Measurements from ENCODE around the gene SH3RF1.
A peak's percentile ranks its signal among the peaks of the same experiment; 100 is the strongest.

SH3RF1 gene

GRCh38 chr4:169274033-169274432 lies 3.3 kb upstream of the SH3RF1 start:
- no peak for TF ChIP-seq CTCF (IDR thresholded peaks at IDR 0.05; ENCODE audit: low read depth, low read length)
- DNase-seq (ENCODE audit: extremely low read depth, low read depth): no peak

GRCh38 chr4:169272265-169272886 lies 1.6 kb upstream of the SH3RF1 start:
- peak; percentile 57 for DNase-seq (ENCODE audit: extremely low read depth, low read depth)
- no peak for TF ChIP-seq CTCF (IDR thresholded peaks at IDR 0.05; ENCODE audit: low read depth, low read length)

GRCh38 chr4:169271692-169272007 lies 894 bp upstream of the SH3RF1 start:
- no peak for TF ChIP-seq CTCF (IDR thresholded peaks at IDR 0.05; ENCODE audit: low read depth, low read length)
- DNase-seq (ENCODE audit: extremely low read depth, low read depth): no peak

GRCh38 chr4:169269916-169270809 lies 593 bp downstream of the SH3RF1 start:
- no peak for TF ChIP-seq CTCF (IDR thresholded peaks at IDR 0.05; ENCODE audit: low read depth, low read length)
- no peak for DNase-seq (ENCODE audit: extremely low read depth, low read depth)

GRCh38 chr4:169268951-169269760 lies 1.6 kb downstream of the SH3RF1 start:
- TF ChIP-seq CTCF (IDR thresholded peaks at IDR 0.05; ENCODE audit: low read depth, low read length): no peak
- no peak for DNase-seq (ENCODE audit: extremely low read depth, low read depth)

GRCh38 chr4:169267070-169267469 lies 3.7 kb downstream of the SH3RF1 start:
- no peak for TF ChIP-seq CTCF (IDR thresholded peaks at IDR 0.05; ENCODE audit: low read depth, low read length)
- DNase-seq (ENCODE audit: extremely low read depth, low read depth): no peak

- no peak for TF ChIP-seq CTCF (IDR thresholded peaks at IDR 0.05; ENCODE audit: low read depth, low read length)
- DNase-seq (ENCODE audit: extremely low read depth, low read depth): no peak
These were observed 4.1 kb downstream of the SH3RF1 start for GRCh38 chr4:169266661-169267060.
